NOMO-1 treated with dmso at 0.1 percent for 144 hours (cell line): ENCODE data around the gene GNB5.
"Not testable (repeated sequence)": the region's sequence is repeated elsewhere in the genome, so short reads cannot be mapped to it uniquely, and the experiment has no call there.

ENCODE experiments used
- DNase-seq: peaks from one replicate; lab custom pipeline; 2025; ENCODE audit not compliant: unreplicated experiment; lab: John Stamatoyannopoulos, UW

Gene GNB5

DNA sequence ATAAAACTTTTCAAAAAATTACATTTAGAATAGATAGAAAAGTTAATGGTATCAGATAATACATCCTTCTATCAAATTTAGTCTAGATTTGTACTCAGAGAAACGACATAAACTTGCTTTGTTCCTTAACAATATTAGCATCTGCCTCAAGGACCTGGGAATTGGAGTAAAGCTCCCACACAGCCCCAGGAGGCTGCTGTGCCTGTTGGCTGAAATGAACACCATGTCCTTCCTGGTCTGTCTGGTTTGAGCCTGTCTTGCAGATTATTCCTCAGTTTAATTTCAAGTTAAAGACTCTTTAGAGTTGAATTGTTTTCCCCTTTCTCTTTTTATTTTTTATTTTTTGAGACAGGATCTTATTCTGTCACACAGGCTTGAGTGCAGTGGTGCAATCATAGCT is 19.4 kb downstream of the GNB5 start:
- no peak for DNase-seq

GRCh38 chr15:52171386-52171785 is 19.8 kb downstream of the GNB5 start:
- DNase-seq: no peak

DNA sequence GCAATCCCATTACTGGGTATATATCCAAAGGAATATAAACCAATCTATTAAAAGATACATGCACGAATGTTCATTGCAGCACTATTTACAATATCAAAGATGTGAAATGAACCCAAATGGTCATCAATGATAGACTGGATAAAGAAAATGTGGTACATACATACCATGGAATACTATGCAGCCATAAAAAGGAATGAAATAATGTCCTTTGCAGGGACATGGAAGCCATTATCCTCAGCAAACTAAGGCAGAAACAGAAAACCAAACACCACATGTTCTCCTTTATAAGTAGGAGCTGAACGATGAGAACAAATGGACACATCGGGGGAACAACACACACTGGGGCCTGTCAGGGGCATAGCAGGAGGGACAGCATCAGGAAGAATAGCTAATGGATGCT is 21.0 kb downstream of the GNB5 start:
- not testable (repeated sequence) for DNase-seq

DNA sequence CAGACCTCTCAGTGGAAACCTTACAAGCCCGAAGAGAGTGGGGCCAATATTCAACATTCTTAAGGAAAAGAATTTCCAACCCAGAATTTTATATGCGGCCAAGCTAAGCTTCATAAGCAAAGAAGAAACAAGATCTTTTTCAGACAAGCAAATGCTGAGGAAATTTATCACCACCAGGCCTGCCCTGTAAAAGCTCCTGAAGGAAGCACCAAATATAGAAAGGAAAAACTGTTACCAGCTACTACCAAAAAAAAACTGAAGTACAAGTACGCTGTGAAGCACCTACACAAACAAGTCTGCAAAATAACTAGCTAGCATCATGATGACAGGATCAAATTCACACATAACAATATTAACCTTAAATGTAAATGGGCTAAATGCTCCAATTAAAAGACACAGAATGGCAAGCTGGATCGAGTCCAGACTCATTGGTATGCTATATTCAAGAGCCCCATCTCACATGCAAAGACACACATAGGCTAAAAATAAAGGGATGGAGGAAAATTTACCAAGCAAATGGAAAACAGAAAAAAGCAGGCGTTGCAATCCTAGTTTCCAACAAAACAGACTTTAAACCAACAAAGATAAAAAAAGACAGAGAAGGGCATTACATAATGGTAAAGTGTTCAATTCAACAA is 25.6 kb downstream of the GNB5 start:
- not testable (repeated sequence) for DNase-seq

- no peak for DNase-seq
These were observed 26.4 kb downstream of the GNB5 start for GRCh38 chr15:52164631-52165265.

DNA sequence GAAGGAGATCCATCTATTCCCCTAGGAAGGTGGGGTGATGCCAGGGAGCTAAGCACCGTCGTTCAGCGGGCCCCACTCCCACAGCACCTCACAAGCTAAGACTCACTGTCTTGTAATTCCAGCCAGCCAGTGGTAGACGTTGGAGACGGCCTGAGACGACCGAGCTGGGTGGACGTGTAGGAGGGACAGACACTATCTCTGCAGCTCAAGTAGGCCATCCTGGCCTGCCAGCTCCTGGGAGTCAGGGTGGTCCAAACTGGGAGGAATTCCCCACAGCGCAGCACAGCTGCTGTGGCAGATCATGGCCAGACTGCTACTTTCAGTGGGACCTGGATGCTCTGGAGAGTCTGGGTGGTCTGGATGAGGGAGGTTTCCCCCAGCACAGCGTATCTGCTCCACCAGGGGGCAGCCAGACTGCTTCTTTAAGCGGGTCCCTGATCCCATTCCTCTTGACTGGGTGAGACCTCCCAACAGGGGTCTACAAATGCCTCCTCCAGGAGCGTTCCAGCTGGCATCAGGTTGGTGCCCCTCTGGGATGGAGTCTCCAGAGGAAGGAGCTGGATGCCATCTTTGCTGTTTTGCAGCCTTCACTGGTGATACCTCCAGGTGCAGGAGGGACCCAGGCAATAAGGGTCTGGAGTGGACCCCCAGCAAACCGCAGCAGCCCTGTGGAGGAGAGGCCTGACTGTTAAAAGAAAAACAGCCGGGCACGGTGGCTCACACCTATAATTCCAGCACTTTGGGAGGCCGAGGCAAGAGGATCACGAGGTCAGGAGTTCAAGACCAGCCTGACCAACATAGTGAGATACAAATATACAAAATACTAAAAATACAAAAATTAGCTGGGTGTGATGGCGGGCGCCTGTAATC is 27.6 kb downstream of the GNB5 start:
- no peak for DNase-seq

DNA sequence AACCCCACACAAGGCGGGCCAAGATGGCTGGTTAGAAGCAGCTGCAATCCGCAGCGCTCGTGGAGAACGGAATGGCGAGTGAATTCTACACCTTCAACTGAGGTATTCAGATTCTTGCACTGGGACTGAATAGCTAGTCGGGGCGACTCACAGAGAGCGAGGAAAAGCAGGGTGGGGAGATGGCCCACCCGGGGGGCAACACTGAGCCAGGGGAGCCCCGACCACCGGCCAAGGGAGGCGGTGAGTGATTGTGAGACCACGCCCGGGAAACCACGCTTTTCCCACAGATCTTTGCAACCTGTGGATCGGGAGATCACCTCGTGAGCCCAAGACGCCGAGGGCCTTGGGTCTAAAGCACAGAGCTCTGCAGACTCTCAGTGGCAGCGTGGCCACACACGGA is 28.3 kb downstream of the GNB5 start:
- no peak for DNase-seq

DNA sequence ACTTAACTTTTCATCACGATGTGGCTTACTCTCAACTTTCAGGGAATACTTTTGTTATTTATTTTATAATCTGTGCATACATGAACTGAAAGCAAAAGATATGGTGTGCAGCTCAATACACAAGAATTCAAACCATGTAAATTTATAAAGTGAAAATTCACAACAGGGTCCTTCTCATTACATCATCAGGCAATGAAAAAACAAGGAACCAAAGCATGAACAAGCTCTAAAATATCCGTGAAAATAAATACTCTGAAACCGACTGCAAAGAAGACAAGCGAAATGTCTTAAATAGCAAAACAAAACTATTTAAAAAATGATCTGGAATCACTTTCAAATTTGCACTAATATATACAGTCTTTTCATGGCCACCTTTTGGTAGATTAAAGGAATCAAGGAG is 28.9 kb downstream of the GNB5 start:
- DNase-seq: no peak

GRCh38 chr15:52161406-52161966 is 29.7 kb downstream of the GNB5 start:
- no peak for DNase-seq

DNA sequence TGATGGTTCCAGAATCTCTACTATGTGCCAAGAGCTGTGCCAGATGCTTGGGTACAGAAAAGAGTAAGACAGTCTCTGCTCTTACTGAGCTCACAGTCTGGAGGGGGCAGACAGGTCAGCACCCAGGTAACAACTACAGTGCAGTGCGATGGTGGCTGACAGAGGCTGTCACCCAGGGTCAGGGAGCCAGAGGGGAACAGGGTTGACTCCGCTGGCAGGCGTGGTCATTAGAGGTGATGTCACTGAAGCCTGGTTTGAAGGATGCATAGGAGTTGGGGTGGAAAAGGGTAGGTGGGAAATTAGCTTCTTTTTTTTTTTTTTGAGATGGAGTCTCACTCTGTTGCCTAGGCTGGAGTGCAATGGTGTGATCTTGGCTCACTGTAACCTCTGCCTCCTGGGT is 31.5 kb downstream of the GNB5 start:
- no peak for DNase-seq

GRCh38 chr15:52158084-52158765 is 33.0 kb downstream of the GNB5 start:
- DNase-seq: no peak

DNA sequence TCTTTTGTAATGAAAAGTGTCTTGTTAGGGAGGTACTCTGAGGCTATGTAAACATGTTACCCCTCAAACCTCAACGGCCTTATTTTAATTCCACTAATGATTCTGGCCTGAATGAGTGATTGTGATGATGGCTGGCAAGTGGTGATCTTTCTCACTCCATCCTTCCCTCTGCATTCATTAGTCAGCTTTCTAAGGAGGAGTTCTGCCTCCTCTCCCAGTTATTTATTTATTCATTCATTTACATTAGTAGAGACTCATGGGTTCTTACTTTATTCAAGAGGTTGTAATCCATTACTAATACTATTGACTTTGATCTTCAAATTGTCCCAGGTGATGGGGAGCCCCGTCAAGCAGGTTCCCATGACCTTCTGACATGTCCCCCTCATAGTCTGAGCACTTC is 35.3 kb downstream of the GNB5 start:
- no peak for DNase-seq

DNA sequence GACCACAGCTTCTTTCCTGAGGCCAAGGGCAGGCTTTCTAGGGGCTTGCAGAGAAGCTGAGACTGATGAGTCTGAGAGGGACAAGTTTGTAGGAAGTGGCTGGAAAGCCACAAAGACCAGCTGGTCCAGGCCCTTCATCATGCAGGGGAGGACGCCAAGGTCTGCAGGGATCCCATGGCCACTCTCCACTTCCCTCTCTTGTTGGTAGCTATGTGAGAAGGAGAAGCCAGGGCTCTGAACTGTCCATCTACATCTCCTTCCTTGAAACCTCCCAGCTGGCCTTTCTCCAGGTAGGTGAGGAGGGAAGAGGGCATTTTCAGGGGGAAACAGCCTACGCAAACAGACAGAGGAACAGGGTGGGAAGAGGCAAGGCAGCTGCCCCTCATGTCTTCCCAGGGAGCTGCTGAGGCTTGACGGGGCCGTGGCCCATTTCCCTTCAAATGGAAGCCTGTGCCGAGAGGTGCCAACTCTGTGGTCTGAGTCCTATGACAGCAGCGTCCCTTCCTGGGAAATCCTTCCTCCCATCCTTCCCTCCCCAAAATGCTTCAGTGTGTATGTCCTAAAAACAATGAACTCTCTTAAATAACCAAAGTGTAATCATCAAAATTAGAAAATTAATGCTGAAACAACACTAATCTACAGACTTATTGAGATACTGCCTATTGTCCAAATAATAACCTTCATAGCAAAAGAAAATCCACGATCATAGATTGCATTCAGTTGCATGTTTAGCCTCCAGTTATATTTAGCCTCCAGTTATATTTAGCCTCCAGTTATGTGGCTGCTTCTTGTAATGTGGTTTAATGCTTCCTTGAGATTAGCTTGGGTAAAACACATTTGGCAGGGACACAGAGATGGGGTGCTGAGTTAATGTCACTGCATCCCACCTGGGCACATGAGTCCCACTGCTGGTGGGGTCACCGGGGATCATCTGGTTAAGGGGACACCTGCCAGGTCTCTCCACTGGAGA is 36.0 kb downstream of the GNB5 start:
- DNase-seq: no peak

DNA sequence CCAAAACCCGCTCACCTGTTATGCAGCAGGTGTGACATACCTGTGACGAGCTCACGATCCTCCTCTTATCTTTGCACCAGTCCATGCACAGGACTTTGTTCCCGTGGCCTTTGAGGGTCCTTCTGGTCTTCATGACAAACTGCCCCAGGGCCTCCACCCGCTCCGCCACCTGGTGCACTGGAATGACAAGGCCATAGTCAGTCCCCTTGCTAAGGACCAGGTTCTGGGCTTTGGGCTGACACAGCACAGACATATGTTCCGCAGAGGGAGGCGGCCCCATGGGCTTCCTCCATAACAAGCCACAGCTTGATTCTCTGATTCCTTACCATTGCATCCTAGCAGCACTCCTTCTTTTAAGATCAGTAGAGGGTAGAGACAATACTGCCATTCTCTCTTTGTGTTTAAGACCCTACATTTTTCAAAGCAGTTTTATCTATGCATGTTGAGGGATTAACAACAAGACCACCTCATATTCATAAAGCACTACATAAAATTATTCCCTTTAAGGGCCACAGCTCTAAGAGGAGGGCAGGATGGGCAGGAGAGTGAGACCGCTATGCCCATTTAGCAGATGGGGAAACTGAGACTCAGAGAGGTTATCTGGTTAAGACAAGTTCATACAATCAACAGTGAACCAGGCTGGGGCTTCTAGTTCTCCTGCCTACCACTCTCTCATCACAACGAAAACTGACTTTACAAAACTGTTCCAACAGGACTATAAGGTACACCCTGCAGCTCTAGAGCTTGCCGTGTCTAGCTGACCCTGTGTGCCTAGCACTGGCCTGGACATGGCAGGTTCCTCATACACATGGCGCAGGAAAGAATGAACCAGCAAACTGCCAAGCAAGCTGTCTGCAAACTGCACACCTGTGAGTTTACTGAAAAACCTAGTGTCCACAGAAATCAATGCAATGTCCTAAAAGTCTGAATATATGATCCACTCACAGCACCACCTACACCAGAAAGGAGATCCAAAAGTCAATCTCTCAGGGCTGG is 37.0 kb downstream of the GNB5 start:
- DNase-seq: no peak

DNA sequence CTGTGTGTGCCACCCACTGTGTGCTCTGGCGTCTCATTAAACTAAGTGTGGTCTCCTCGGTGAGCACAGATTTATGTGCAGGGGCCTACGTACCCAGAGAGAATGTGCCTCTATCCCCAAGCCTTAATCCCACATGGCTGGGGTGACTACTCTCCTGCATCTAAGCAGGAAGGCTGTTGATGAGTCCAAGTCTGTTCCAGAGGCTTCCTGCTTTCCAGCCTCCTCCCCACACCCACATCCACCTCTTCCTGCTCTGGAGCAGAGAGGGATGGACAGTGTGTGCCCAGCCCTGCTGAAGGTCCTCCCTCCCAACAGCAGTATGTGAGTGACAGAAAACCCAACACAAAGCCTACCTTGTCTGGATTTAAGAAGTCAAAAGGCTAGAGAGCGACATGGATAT is 39.8 kb downstream of the GNB5 start:
- DNase-seq: no peak

- DNase-seq: no peak
These were observed 40.3 kb downstream of the GNB5 start for GRCh38 chr15:52150871-52151270.

GRCh38 chr15:52150043-52150825 is 41.0 kb downstream of the GNB5 start:
- no peak for DNase-seq

- DNase-seq: no peak
These were observed 42.8 kb downstream of the GNB5 start for GRCh38 chr15:52148403-52148802.
